ENCODE results near the gene FAM98A.

DNA sequence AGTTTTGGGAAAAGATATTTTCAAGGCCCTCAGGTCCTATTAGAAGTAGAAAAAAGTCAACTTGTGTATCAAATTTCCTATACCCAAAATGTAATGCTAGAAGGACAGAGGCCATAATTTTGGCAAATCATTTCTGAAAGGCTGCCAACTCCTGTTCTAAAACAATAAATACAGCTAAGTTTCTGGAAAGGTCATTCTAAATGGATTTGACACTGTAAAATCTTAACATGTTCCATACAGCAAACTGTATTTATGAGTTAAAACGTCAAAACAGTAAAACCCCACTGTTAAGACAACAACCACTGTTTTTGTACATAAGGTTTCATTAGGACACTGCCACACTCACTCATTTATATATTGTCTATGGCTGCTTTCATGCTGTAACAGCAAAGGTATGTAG, 9.7 kb downstream of the FAM98A start:
- TF ChIP-seq POLR2A (IDR thresholded peaks at IDR 0.05), result no peak
- TF ChIP-seq, protein P1, sequence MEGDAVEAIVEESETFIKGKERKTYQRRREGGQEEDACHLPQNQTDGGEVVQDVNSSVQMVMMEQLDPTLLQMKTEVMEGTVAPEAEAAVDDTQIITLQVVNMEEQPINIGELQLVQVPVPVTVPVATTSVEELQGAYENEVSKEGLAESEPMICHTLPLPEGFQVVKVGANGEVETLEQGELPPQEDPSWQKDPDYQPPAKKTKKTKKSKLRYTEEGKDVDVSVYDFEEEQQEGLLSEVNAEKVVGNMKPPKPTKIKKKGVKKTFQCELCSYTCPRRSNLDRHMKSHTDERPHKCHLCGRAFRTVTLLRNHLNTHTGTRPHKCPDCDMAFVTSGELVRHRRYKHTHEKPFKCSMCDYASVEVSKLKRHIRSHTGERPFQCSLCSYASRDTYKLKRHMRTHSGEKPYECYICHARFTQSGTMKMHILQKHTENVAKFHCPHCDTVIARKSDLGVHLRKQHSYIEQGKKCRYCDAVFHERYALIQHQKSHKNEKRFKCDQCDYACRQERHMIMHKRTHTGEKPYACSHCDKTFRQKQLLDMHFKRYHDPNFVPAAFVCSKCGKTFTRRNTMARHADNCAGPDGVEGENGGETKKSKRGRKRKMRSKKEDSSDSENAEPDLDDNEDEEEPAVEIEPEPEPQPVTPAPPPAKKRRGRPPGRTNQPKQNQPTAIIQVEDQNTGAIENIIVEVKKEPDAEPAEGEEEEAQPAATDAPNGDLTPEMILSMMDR (IDR thresholded peaks at IDR 0.05), result no peak
